SK-N-SH treated with all-trans-retinoic acid at 6 μM for 48 hours (cell line): ENCODE data around the gene PRKAR1B.

Experiments used
- ATAC-seq: fragments of 200-7000 bp; cut with Tn5 transposase; 3 replicates; pipeline ENCODE4 v1.9.1; 2020; ENCODE audit warnings: mild to moderate bottlenecking, moderate library complexity
- ARNTL ChIP-seq: fragments of 450-650 bp; formaldehyde crosslinking; IDR thresholded peaks from 2 replicates; pipeline ENCODE4 v1.5.0; 2020; ENCODE audit warnings: low read depth, mild to moderate bottlenecking, moderate library complexity, borderline replicate concordance
- BACH2 ChIP-seq: fragments of 250-450 bp; sonication (Bioruptor Pico); IDR thresholded peaks from 2 replicates; pipeline ENCODE4 v1.9.0; 2021; ENCODE audit warnings: mild to moderate bottlenecking, borderline replicate concordance
- CREB5 ChIP-seq: fragments of 250-450 bp; sonication (Bioruptor Pico); IDR thresholded peaks from 2 replicates; pipeline ENCODE4 v1.5.1; 2020; ENCODE audit warnings: low read depth, mild to moderate bottlenecking, moderate library complexity
- CSDC2 ChIP-seq: fragments of 250-450 bp; sonication (Bioruptor Pico); IDR thresholded peaks from 2 replicates; pipeline ENCODE4 v1.5.0; 2020; ENCODE audit warnings: mild to moderate bottlenecking, moderate library complexity
- ESRRG ChIP-seq: fragments of 250-450 bp; sonication (Bioruptor Pico); IDR thresholded peaks from 2 replicates; pipeline ENCODE4 v1.6.1; 2021; ENCODE audit warnings: mild to moderate bottlenecking
- ISL1 ChIP-seq: fragments of 250-450 bp; sonication (Bioruptor Pico); IDR thresholded peaks from 2 replicates; pipeline ENCODE4 v2.1.2; 2022; ENCODE audit warnings: mild to moderate bottlenecking, moderate library complexity
- OSR1 ChIP-seq: fragments of 250-450 bp; sonication (Bioruptor Pico); IDR thresholded peaks from 2 replicates; pipeline ENCODE4 v1.8.0; 2022; ENCODE audit warnings: moderate library complexity, mild to moderate bottlenecking, inconsistent platforms
- PPARA ChIP-seq: fragments of 250-450 bp; sonication (Bioruptor Pico); IDR thresholded peaks from 2 replicates; pipeline ENCODE4 v1.5.0; 2020; ENCODE audit warnings: mild to moderate bottlenecking, borderline replicate concordance
- RARB ChIP-seq: fragments of 250-450 bp; sonication (Bioruptor Pico); IDR thresholded peaks from 2 replicates; pipeline ENCODE4 v1.8.0; 2021; ENCODE audit warnings: mild to moderate bottlenecking, moderate library complexity
- SNAI2 ChIP-seq: fragments of 250-450 bp; sonication (Bioruptor Pico); IDR thresholded peaks from 2 replicates; pipeline ENCODE4 v1.5.0; 2020; ENCODE audit warnings: mild to moderate bottlenecking, moderate library complexity
- TCF4 ChIP-seq: fragments of 250-450 bp; sonication (Bioruptor Pico); IDR thresholded peaks from 2 replicates; pipeline ENCODE4 v1.8.0; 2021; ENCODE audit warnings: mild to moderate bottlenecking, moderate library complexity, borderline replicate concordance
- TOX ChIP-seq: fragments of 250-450 bp; sonication (Bioruptor Pico); IDR thresholded peaks from 2 replicates; pipeline ENCODE4 v1.8.0; 2021; ENCODE audit warnings: mild to moderate bottlenecking, moderate library complexity, borderline replicate concordance
- ZC3H10 ChIP-seq: fragments of 250-450 bp; sonication (Bioruptor Pico); IDR thresholded peaks from 2 replicates; pipeline ENCODE4 v1.5.1; 2021; ENCODE audit warnings: mild to moderate bottlenecking, moderate library complexity
- ZFP3 ChIP-seq: fragments of 250-450 bp; sonication (Bioruptor Pico); IDR thresholded peaks from 2 replicates; pipeline ENCODE4 v1.5.0; 2020; ENCODE audit warnings: mild to moderate bottlenecking, moderate library complexity
- ZFP30 ChIP-seq: fragments of 450-650 bp; formaldehyde crosslinking; IDR thresholded peaks from 2 replicates; pipeline ENCODE4 v1.5.0; 2022; ENCODE audit warnings: mild to moderate bottlenecking, moderate library complexity
- ZNF70 ChIP-seq: fragments of 450-650 bp; formaldehyde crosslinking; IDR thresholded peaks from 2 replicates; pipeline ENCODE4 v1.5.0; 2020; ENCODE audit warnings: mild to moderate bottlenecking, moderate library complexity
- ZNF8 ChIP-seq: fragments of 450-650 bp; formaldehyde crosslinking; IDR thresholded peaks from 2 replicates; pipeline ENCODE4 v1.5.0; 2020; ENCODE audit warnings: mild to moderate bottlenecking, moderate library complexity
- TF ChIP-seq, protein P1 (sequence below): fragments of 250-450 bp; sonication (Bioruptor Pico); IDR thresholded peaks from 2 replicates; pipeline ENCODE4 v1.8.0; 2021; ENCODE audit warnings: low read depth, mild to moderate bottlenecking, moderate library complexity, borderline replicate concordance
- TF ChIP-seq, protein P2 (sequence below): fragments of 250-450 bp; sonication (Bioruptor Pico); IDR thresholded peaks from 2 replicates; pipeline ENCODE4 v1.8.0; 2020; ENCODE audit warnings: mild to moderate bottlenecking, moderate library complexity, borderline replicate concordance
- TF ChIP-seq, protein P3 (sequence below): fragments of 250-450 bp; sonication (Bioruptor Pico); IDR thresholded peaks from 2 replicates; pipeline ENCODE4 v1.5.0; 2020; ENCODE audit warnings: mild to moderate bottlenecking, moderate library complexity
- TF ChIP-seq, protein P4 (sequence below): fragments of 250-450 bp; sonication (Bioruptor Pico); IDR thresholded peaks from 2 replicates; pipeline ENCODE4 v1.5.1; 2021; ENCODE audit warnings: mild to moderate bottlenecking, moderate library complexity

Gene PRKAR1B

DNA sequence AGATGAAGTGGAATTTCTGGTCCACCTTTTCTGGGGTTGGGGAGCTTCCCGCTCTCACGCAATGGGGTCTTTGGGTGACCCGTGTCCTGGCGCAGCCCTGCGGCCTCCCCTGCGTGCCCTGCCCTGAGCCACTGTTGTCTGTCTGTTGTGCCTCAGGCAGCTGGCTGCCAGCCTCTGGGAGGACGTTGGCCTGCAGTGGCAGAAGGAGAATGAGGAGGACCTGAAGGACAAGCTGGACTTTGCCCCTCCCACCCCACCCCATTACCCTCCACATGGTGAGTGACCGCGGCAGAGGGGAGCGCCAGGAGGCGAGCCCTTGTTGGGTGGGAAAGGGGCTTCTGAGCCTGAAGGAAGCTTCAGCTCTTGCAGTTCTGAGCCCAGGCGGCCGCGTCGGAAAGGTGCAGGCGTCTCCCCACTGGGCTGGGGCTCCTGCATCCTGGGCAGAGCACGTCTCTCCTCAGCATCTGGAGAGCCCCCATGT, 14.2 kb upstream of the PRKAR1B start:
- no peak for ATAC-seq
- no peak for TF ChIP-seq CSDC2 (CRISPR knock-in tag)
- no peak for TF ChIP-seq ZC3H10 (CRISPR knock-in tag)
- no peak for TF ChIP-seq PPARA (CRISPR knock-in tag)
- TF ChIP-seq ZNF8 (CRISPR knock-in tag) = no peak
- TF ChIP-seq, protein P1, sequence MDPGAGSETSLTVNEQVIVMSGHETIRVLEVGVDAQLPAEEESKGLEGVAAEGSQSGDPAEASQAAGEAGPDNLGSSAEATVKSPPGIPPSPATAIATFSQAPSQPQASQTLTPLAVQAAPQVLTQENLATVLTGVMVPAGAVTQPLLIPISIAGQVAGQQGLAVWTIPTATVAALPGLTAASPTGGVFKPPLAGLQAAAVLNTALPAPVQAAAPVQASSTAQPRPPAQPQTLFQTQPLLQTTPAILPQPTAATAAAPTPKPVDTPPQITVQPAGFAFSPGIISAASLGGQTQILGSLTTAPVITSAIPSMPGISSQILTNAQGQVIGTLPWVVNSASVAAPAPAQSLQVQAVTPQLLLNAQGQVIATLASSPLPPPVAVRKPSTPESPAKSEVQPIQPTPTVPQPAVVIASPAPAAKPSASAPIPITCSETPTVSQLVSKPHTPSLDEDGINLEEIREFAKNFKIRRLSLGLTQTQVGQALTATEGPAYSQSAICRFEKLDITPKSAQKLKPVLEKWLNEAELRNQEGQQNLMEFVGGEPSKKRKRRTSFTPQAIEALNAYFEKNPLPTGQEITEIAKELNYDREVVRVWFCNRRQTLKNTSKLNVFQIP (CRISPR knock-in tag) = no peak
- TF ChIP-seq SNAI2 (CRISPR knock-in tag) = no peak
- TF ChIP-seq, protein P2, sequence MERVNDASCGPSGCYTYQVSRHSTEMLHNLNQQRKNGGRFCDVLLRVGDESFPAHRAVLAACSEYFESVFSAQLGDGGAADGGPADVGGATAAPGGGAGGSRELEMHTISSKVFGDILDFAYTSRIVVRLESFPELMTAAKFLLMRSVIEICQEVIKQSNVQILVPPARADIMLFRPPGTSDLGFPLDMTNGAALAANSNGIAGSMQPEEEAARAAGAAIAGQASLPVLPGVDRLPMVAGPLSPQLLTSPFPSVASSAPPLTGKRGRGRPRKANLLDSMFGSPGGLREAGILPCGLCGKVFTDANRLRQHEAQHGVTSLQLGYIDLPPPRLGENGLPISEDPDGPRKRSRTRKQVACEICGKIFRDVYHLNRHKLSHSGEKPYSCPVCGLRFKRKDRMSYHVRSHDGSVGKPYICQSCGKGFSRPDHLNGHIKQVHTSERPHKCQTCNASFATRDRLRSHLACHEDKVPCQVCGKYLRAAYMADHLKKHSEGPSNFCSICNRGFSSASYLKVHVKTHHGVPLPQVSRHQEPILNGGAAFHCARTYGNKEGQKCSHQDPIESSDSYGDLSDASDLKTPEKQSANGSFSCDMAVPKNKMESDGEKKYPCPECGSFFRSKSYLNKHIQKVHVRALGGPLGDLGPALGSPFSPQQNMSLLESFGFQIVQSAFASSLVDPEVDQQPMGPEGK = no peak
- TF ChIP-seq, protein P3, sequence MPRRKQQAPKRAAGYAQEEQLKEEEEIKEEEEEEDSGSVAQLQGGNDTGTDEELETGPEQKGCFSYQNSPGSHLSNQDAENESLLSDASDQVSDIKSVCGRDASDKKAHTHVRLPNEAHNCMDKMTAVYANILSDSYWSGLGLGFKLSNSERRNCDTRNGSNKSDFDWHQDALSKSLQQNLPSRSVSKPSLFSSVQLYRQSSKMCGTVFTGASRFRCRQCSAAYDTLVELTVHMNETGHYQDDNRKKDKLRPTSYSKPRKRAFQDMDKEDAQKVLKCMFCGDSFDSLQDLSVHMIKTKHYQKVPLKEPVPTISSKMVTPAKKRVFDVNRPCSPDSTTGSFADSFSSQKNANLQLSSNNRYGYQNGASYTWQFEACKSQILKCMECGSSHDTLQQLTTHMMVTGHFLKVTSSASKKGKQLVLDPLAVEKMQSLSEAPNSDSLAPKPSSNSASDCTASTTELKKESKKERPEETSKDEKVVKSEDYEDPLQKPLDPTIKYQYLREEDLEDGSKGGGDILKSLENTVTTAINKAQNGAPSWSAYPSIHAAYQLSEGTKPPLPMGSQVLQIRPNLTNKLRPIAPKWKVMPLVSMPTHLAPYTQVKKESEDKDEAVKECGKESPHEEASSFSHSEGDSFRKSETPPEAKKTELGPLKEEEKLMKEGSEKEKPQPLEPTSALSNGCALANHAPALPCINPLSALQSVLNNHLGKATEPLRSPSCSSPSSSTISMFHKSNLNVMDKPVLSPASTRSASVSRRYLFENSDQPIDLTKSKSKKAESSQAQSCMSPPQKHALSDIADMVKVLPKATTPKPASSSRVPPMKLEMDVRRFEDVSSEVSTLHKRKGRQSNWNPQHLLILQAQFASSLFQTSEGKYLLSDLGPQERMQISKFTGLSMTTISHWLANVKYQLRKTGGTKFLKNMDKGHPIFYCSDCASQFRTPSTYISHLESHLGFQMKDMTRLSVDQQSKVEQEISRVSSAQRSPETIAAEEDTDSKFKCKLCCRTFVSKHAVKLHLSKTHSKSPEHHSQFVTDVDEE = no peak
- TF ChIP-seq CREB5 (CRISPR knock-in tag) = no peak
- no peak for TF ChIP-seq ZNF70 (CRISPR knock-in tag)
- TF ChIP-seq TCF4 (CRISPR knock-in tag) = no peak
- TF ChIP-seq TOX (CRISPR knock-in tag) = no peak
- no peak for TF ChIP-seq OSR1 (CRISPR knock-in tag)
- TF ChIP-seq ISL1 (CRISPR knock-in tag) = no peak
- TF ChIP-seq BACH2 (CRISPR knock-in tag) = no peak
- no peak for TF ChIP-seq ZFP30 (CRISPR knock-in tag)

DNA sequence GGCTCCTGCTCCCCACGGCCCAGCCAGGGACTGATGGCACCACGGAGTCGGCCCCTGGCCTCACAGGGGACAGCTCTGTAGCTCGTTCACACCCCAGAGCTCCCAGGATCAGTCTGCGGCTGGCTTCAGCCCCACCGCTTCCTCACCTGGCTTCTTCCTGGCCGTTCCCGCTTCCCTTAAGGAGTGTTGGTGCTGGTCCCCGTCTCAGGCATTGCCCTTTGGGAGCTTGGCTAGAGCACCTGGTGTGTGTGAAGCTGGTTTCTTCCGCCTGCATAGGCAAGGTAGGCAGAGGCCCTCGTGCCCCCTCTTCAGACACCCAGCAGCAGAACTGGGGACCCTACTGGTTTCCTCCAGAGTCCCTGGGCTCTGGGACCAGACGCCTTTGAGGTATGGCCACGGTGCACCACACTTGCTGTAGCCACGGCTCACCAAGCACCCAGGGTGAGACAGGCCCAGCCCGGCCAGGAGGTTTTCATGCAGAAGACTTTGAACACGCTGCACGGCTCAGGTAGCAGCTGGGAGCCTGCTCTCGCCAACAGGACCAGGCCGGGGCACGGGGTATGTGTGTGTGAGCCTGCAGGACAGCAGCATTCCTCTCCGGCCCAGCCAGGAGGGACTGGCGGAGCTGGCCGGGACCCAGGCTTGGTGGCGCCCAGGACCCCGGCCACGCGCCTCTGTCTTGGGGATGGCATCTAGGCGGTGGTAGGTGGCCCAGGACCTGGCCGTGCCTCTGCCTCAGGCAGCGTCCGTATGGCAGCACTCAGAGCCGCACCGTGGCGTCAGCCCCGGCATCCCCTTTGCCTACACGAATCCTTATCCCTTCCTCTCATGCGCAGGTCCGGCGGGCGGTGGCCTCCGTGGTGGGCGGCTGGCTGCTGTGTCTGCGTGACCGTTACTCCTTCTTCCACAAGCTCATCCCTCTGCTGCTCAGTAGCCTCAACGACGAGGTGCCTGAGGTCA, 13.2 kb upstream of the PRKAR1B start:
- no peak for TF ChIP-seq ISL1 (CRISPR knock-in tag)
- TF ChIP-seq SNAI2 (CRISPR knock-in tag) = no peak
- TF ChIP-seq RARB = no peak
- no peak for TF ChIP-seq ESRRG (CRISPR knock-in tag)
- TF ChIP-seq, protein P4, sequence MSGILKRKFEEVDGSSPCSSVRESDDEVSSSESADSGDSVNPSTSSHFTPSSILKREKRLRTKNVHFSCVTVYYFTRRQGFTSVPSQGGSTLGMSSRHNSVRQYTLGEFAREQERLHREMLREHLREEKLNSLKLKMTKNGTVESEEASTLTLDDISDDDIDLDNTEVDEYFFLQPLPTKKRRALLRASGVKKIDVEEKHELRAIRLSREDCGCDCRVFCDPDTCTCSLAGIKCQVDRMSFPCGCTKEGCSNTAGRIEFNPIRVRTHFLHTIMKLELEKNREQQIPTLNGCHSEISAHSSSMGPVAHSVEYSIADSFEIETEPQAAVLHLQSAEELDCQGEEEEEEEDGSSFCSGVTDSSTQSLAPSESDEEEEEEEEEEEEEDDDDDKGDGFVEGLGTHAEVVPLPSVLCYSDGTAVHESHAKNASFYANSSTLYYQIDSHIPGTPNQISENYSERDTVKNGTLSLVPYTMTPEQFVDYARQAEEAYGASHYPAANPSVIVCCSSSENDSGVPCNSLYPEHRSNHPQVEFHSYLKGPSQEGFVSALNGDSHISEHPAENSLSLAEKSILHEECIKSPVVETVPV (CRISPR knock-in tag) = no peak
- no peak for TF ChIP-seq TCF4 (CRISPR knock-in tag)
- no peak for TF ChIP-seq PPARA (CRISPR knock-in tag)
- no peak for TF ChIP-seq ZFP3 (CRISPR knock-in tag)
- no peak for TF ChIP-seq ARNTL (CRISPR knock-in tag)
- TF ChIP-seq CREB5 (CRISPR knock-in tag) = no peak
- TF ChIP-seq CSDC2 (CRISPR knock-in tag) = no peak
- TF ChIP-seq ZNF8 (CRISPR knock-in tag) = no peak
- TF ChIP-seq TOX (CRISPR knock-in tag) = no peak
- no peak; the same call in 2 of the 3 replicates for ATAC-seq
